ENCODE measurements around the gene PSG5.
"Not testable (repeated sequence)": the region's sequence is repeated elsewhere in the genome, so short reads cannot be mapped to it uniquely, and the experiment has no call there.

The PSG5 gene

GRCh38 chr19:43198686-43199419, 12.5 kb upstream of the PSG5 start:
- H3K27me3 ChIP-seq (replicated peaks; ENCODE audit: insufficient read depth, low read length); H3F3A ChIP-seq (ENCODE audit: insufficient read depth, low read length); H3K4me3 ChIP-seq (ENCODE audit: low read length); H2AFZ ChIP-seq (ENCODE audit: low read length); H4K20me1 ChIP-seq (ENCODE audit: insufficient read depth, low read length); H3K36me3 ChIP-seq (replicated peaks; ENCODE audit: insufficient read depth, low read length); H3K4me1 ChIP-seq (ENCODE audit: low read length); H3K9me3 ChIP-seq (replicated peaks; ENCODE audit: insufficient read depth, low read length); H3K9me2 ChIP-seq (replicated peaks; ENCODE audit: insufficient read depth, low read length); H3K4me2 ChIP-seq (ENCODE audit: low read depth, low read length); H3K79me2 ChIP-seq (ENCODE audit: low read length); DNase-seq; H3K9ac ChIP-seq (ENCODE audit: low read length); H3K27ac ChIP-seq (ENCODE audit: low read length): not testable (repeated sequence)
- peak; percentile 41 for TF ChIP-seq CTCF (IDR thresholded peaks at IDR 0.05; ENCODE audit: low read length)

DNA sequence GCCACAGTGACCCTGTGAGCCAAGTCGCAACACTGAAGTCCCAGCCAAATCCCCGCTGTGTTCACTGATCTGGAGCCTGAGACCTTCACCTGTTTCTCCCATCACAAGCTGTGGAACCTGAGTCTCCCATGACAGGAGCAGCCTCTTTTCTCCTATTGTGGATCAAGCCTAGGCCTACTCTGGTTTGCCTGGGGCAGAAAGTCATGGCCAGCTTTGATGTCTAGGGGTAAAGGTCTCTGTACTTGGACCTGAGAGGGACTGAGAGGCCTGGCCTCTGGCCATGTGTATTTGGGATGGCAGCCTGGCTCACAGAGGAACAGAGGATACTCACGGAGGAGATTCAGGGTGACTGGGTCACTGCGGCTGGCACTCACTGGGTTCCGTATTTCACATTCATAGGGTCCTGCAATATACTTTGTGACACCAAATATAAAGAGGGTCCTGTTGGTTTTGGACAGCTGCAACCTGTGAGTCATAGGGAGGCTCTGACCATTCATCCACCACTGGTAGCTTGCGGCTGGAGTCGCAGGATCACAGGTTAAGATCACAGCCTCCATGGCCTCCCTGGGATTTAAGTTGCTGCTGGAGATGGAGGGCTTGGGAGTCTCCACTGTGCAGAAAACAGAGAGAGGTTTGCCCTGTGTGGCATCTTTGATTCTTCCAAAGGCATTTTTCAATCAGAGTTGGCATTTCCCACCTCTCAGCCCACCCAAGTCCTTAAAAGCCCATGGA, 11.5 kb upstream of the PSG5 start:
- H3K9me3 ChIP-seq (replicated peaks; ENCODE audit: insufficient read depth, low read length); H3K9ac ChIP-seq (ENCODE audit: low read length); H3K4me1 ChIP-seq (ENCODE audit: low read length); H3K79me2 ChIP-seq (ENCODE audit: low read length); H3F3A ChIP-seq (ENCODE audit: insufficient read depth, low read length); H3K27ac ChIP-seq (ENCODE audit: low read length); H3K27me3 ChIP-seq (replicated peaks; ENCODE audit: insufficient read depth, low read length); H2AFZ ChIP-seq (ENCODE audit: low read length); H3K36me3 ChIP-seq (replicated peaks; ENCODE audit: insufficient read depth, low read length); H3K9me2 ChIP-seq (replicated peaks; ENCODE audit: insufficient read depth, low read length); H4K20me1 ChIP-seq (ENCODE audit: insufficient read depth, low read length); H3K4me3 ChIP-seq (ENCODE audit: low read length); H3K4me2 ChIP-seq (ENCODE audit: low read depth, low read length); DNase-seq: not testable (repeated sequence)

GRCh38 chr19:43194397-43194796, 8.1 kb upstream of the PSG5 start:
- not testable (repeated sequence) for H3K79me2 ChIP-seq (ENCODE audit: low read length); H3K9ac ChIP-seq (ENCODE audit: low read length); H2AFZ ChIP-seq (ENCODE audit: low read length); H3K27ac ChIP-seq (ENCODE audit: low read length); H3K9me2 ChIP-seq (replicated peaks; ENCODE audit: insufficient read depth, low read length); H3K27me3 ChIP-seq (replicated peaks; ENCODE audit: insufficient read depth, low read length); H3K9me3 ChIP-seq (replicated peaks; ENCODE audit: insufficient read depth, low read length); H3K4me2 ChIP-seq (ENCODE audit: low read depth, low read length); H3K4me1 ChIP-seq (ENCODE audit: low read length); H3K4me3 ChIP-seq (ENCODE audit: low read length); H3F3A ChIP-seq (ENCODE audit: insufficient read depth, low read length); DNase-seq; H3K36me3 ChIP-seq (replicated peaks; ENCODE audit: insufficient read depth, low read length); H4K20me1 ChIP-seq (ENCODE audit: insufficient read depth, low read length)

GRCh38 chr19:43192381-43193155, 6.2 kb upstream of the PSG5 start:
- not testable (repeated sequence) for H2AFZ ChIP-seq (ENCODE audit: low read length); H4K20me1 ChIP-seq (ENCODE audit: insufficient read depth, low read length); H3K36me3 ChIP-seq (replicated peaks; ENCODE audit: insufficient read depth, low read length); H3K9me3 ChIP-seq (replicated peaks; ENCODE audit: insufficient read depth, low read length); H3K4me2 ChIP-seq (ENCODE audit: low read depth, low read length); DNase-seq; H3K9ac ChIP-seq (ENCODE audit: low read length); H3K4me1 ChIP-seq (ENCODE audit: low read length); H3K4me3 ChIP-seq (ENCODE audit: low read length); H3K27ac ChIP-seq (ENCODE audit: low read length); H3K27me3 ChIP-seq (replicated peaks; ENCODE audit: insufficient read depth, low read length); H3F3A ChIP-seq (ENCODE audit: insufficient read depth, low read length); H3K9me2 ChIP-seq (replicated peaks; ENCODE audit: insufficient read depth, low read length); H3K79me2 ChIP-seq (ENCODE audit: low read length)
